HK-2 (cell line): ENCODE results near the gene MYH2.
"Not testable (repeated sequence)": the region's sequence is repeated elsewhere in the genome, so short reads cannot be mapped to it uniquely, and the experiment has no call there.

Source experiments
- DNase-seq: peaks from one replicate; pipeline ENCODE4 v3.0.0-alpha.2; 2018; ENCODE audit not compliant: unreplicated experiment

The MYH2 gene

GRCh38 chr17:10549096-10549842 lies at the start of gene MYH2:
Gene MYH2, minus strand, starts transcription at chr17:10549658. Its CDS starts 1,738 bp downstream, at chr17:10547920.
- no peak for DNase-seq

- no peak for DNase-seq
Measured at GRCh38 chr17:10598621-10599020, 49.2 kb upstream of the MYH2 start.

- DNase-seq = no peak
Measured at GRCh38 chr17:10589553-10590145, 40.2 kb upstream of the MYH2 start.

GRCh38 chr17:10585529-10585928 lies 36.1 kb upstream of the MYH2 start:
- DNase-seq = no peak

GRCh38 chr17:10583834-10584233 lies 34.4 kb upstream of the MYH2 start:
- DNase-seq = no peak

- DNase-seq = no peak
Measured at GRCh38 chr17:10579270-10579669, 29.8 kb upstream of the MYH2 start.

- no peak for DNase-seq
Measured at GRCh38 chr17:10574324-10574723, 24.9 kb upstream of the MYH2 start.

GRCh38 chr17:10563991-10564660 lies 14.7 kb upstream of the MYH2 start:
- no peak for DNase-seq

- no peak for DNase-seq
Measured at GRCh38 chr17:10558049-10558448, 8.6 kb upstream of the MYH2 start.

GRCh38 chr17:10557422-10557821 lies 8.0 kb upstream of the MYH2 start:
- no peak for DNase-seq

- DNase-seq = no peak
Measured at GRCh38 chr17:10556301-10557005, 7.0 kb upstream of the MYH2 start.

GRCh38 chr17:10550014-10550413 lies 556 bp upstream of the MYH2 start:
- no peak for DNase-seq

- DNase-seq = no peak
Measured at GRCh38 chr17:10547351-10547750, 2.1 kb downstream of the MYH2 start.

GRCh38 chr17:10543486-10543885 lies 6.0 kb downstream of the MYH2 start:
- DNase-seq = not testable (repeated sequence)

GRCh38 chr17:10541179-10541578 lies 8.3 kb downstream of the MYH2 start:
- DNase-seq = not testable (repeated sequence)

- DNase-seq = no peak
Measured at GRCh38 chr17:10532026-10532425, 17.4 kb downstream of the MYH2 start.

GRCh38 chr17:10527419-10527818 lies 22.0 kb downstream of the MYH2 start:
- DNase-seq = no peak

GRCh38 chr17:10526517-10526916 lies 22.9 kb downstream of the MYH2 start:
- no peak for DNase-seq

- DNase-seq = no peak
Measured at GRCh38 chr17:10523064-10523463, 26.4 kb downstream of the MYH2 start.

- DNase-seq = no peak
Measured at GRCh38 chr17:10521949-10522348, 27.5 kb downstream of the MYH2 start.

- no peak for DNase-seq
Measured at GRCh38 chr17:10518271-10519037, 31.0 kb downstream of the MYH2 start, which contains the start of gene MYH1. Gene MYH1, minus strand, starts transcription at chr17:10518542. Its CDS starts 1,900 bp downstream, at chr17:10516642.
